KMS-11 (cell line): ENCODE data around the gene PLN.

Experiments
- H2AFZ ChIP-seq: fragments of 200-600 bp; sonication (generic); 2 replicates; pipeline ENCODE4 v1.6.1; 2016; ENCODE audit warnings: antibody characterized with exemption, mixed run types, low read depth
- H3K27ac ChIP-seq: fragments of 200-600 bp; sonication (generic); 2 replicates; pipeline ENCODE4 v1.6.1; 2016; ENCODE audit warnings: mild to moderate bottlenecking, mixed run types
- H3K27me3 ChIP-seq: fragments of 200-600 bp; sonication (generic); 2 replicates; pipeline ENCODE4 v1.6.1; 2017; ENCODE audit warnings: mild to moderate bottlenecking, low read depth, mixed run types, moderate library complexity; ENCODE audit not compliant: insufficient read depth
- H3K36me3 ChIP-seq: fragments of 200-600 bp; sonication (generic); 2 replicates; pipeline ENCODE4 v1.6.1; 2017; ENCODE audit warnings: mild to moderate bottlenecking, mixed run types; ENCODE audit not compliant: insufficient read depth
- H3K4me1 ChIP-seq: fragments of 200-600 bp; sonication (generic); 2 replicates; pipeline ENCODE4 v1.6.1; 2016; ENCODE audit warnings: mild to moderate bottlenecking, low read depth, mixed run types; ENCODE audit not compliant: poor library complexity, severe bottlenecking
- H3K4me2 ChIP-seq: fragments of 200-600 bp; sonication (generic); 2 replicates; pipeline ENCODE4 v1.7.0; 2016; ENCODE audit warnings: mild to moderate bottlenecking, mixed run types
- H3K4me3 ChIP-seq: fragments of 200-600 bp; sonication (generic); IDR thresholded peaks from 2 replicates; pipeline ENCODE4 v1.6.1; 2017; ENCODE audit warnings: low read depth, low read length, mixed read lengths; ENCODE audit not compliant: insufficient read depth
- H3K79me2 ChIP-seq: fragments of 200-600 bp; sonication (generic); 2 replicates; pipeline ENCODE4 v1.6.1; 2016; ENCODE audit warnings: low read depth, mixed run types; ENCODE audit not compliant: insufficient read depth
- H3K9ac ChIP-seq: fragments of 200-600 bp; sonication (generic); 2 replicates; pipeline ENCODE4 v1.6.1; 2016; ENCODE audit warnings: mild to moderate bottlenecking, mixed run types
- H4K20me1 ChIP-seq: fragments of 200-600 bp; sonication (generic); 2 replicates; pipeline ENCODE4 v1.6.1; 2016; ENCODE audit warnings: mild to moderate bottlenecking, mixed run types; ENCODE audit not compliant: insufficient read depth
- TF ChIP-seq, protein P1 (sequence below): fragments of 200-600 bp; sonication (generic); conservative IDR thresholded peaks from 2 replicates; pipeline ENCODE4 v1.6.1; 2017; ENCODE audit warnings: low read depth, mild to moderate bottlenecking, antibody characterized with exemption, low read length, moderate library complexity, mixed read lengths

PLN gene

DNA sequence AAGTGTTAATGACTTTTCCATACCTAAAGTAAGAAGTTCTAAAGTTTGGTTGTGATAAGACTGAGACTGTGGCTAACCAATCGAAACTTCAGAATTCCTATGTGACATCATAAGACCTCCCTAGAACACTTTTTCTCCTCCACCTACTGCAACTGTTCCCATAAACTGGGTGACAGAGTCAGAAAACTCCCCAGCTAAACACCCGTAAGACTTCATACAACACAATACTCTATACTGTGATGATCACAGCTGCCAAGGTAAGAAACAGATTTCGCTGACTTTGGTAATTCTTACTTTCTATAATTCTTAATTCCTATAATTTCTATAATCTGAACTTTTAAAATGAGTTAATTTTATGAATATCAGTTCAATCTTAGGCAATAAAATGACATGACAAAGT lies at the start of gene PLN:
Gene PLN (plus strand): TSS at position 161 of the 400 bp plus-strand sequence. CDS start 10,626 bp downstream, outside the sequence.
- no peak within 1 kb of the TSS for H3K27ac ChIP-seq
- no peaks in the 10 kb centered on the region for H3K79me2 ChIP-seq
- H3K9ac ChIP-seq: no peak within 1 kb of the TSS
- H3K27me3 ChIP-seq: no peaks in the 10 kb centered on the region
- no peaks in the 10 kb centered on the region for H4K20me1 ChIP-seq
- TF ChIP-seq, protein P1, sequence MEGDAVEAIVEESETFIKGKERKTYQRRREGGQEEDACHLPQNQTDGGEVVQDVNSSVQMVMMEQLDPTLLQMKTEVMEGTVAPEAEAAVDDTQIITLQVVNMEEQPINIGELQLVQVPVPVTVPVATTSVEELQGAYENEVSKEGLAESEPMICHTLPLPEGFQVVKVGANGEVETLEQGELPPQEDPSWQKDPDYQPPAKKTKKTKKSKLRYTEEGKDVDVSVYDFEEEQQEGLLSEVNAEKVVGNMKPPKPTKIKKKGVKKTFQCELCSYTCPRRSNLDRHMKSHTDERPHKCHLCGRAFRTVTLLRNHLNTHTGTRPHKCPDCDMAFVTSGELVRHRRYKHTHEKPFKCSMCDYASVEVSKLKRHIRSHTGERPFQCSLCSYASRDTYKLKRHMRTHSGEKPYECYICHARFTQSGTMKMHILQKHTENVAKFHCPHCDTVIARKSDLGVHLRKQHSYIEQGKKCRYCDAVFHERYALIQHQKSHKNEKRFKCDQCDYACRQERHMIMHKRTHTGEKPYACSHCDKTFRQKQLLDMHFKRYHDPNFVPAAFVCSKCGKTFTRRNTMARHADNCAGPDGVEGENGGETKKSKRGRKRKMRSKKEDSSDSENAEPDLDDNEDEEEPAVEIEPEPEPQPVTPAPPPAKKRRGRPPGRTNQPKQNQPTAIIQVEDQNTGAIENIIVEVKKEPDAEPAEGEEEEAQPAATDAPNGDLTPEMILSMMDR: no peak
- no peak within 1 kb of the TSS for H3K4me2 ChIP-seq
- no peak within 1 kb of the TSS for H3K4me3 ChIP-seq
- H2AFZ ChIP-seq: no peak within 1 kb of the TSS
- H3K4me1 ChIP-seq: no peaks in the 10 kb centered on the region
- H3K36me3 ChIP-seq: no peaks in the 10 kb centered on the region

DNA sequence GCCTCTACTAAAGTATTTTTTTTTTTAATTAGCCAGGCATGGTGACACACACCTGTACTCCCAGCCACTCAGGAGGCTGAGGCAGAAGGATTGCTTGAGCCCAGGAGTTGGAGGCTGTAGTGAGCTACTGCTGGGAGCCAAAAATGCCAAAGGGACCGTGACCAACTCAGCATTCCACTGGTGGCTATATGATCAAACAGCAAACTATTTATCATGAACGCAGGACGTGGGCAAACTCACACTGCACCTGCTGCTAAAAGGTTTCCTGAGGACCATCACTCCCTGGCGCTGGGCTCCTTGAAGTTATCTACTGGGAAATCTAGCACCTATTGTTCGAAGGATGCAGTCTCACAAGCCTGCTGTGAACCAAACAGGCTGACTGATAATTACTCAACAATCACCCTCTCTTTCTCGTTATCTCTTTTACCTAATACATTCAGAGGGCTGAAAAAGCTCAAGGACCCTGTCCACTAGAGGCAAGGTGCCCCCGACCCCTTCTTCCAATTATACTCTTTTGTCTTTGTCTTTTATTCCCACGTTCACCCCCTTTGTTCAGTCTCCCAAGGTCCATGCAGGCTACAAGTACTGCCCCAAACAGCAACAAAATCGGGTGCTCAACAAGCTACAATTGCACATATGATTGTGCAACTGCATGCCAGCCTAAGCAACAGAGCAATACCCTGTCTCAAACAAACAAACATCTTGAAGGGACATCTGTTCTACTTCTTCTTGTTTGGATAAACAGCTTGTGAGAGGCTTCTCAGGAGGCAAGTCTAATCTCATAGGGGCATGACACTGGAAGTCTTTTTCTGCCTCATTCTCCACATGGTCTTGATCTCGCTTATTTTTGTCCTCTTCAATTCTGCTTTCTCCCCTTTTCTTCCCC lies 47.7 kb upstream of the PLN start:
- Histone ChIP-seq H3K4me3 (no peak overlapping the region), H3K79me2 (no peaks in the 10 kb centered on the region), H3K4me1 (no peaks in the 10 kb centered on the region), H4K20me1 (no peaks in the 10 kb centered on the region), H3K36me3 (no peaks in the 10 kb centered on the region), H3K27ac (no peak overlapping the region), H3K27me3 (no peaks in the 10 kb centered on the region), H2AFZ (no peak overlapping the region), H3K9ac (no peak overlapping the region), H3K4me2 (no peak overlapping the region)
- TF ChIP-seq, protein P1: no peak

DNA sequence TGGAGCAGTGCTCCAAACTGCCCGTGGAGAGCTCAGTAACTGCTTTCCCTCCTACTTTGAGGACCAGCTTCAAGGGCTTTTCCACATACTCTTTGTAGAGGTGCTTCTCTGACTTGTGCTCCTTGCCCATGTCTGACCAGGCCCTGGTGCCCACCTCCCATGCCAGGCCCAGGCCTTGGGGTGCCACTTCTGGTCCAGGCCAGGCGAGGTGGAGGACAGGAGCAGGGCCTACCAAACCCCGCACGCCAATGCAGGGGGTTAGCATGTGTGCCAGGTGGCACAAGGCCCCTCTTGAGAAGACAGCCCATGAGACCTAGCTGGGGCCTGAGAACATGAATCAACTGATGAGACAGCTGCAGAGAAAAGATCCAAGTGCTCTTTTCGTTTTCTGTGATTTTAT lies 47.0 kb upstream of the PLN start:
- H3K4me3 ChIP-seq: no peak overlapping the region
- no peak overlapping the region for H3K27ac ChIP-seq
- no peaks in the 10 kb centered on the region for H4K20me1 ChIP-seq
- no peaks in the 10 kb centered on the region for H3K4me1 ChIP-seq
- H3K79me2 ChIP-seq: no peaks in the 10 kb centered on the region
- no peak overlapping the region for H3K4me2 ChIP-seq
- no peaks in the 10 kb centered on the region for H3K36me3 ChIP-seq
- no peak overlapping the region for H3K9ac ChIP-seq
- H3K27me3 ChIP-seq: no peaks in the 10 kb centered on the region
- TF ChIP-seq, protein P1: no peak
- H2AFZ ChIP-seq: no peak overlapping the region

DNA sequence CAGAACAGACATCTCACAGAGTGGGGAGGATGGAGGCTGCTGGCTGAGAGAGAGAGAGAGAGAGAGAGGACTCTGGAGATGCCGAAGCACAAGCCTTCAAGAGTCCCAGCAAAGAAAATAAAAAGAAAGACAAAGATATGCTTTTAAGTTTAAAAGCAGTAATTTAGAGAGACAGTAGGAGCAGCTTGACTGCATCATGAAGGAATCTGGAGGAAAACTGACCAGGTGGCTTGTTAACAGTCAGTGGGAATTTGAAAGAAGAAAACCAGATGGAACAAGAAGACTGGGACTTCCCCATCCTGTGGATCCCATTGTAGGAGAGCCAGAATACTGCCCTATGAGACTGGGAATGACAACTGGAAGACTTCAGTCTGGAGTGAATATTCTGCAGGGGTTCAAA lies 46.3 kb upstream of the PLN start:
- Histone ChIP-seq H3K4me2 (no peak overlapping the region), H4K20me1 (no peaks in the 10 kb centered on the region), H3K27ac (no peak overlapping the region), H3K4me3 (no peak overlapping the region), H3K4me1 (no peaks in the 10 kb centered on the region), H2AFZ (no peak overlapping the region), H3K9ac (no peak overlapping the region), H3K27me3 (no peaks in the 10 kb centered on the region), H3K79me2 (no peaks in the 10 kb centered on the region), H3K36me3 (no peaks in the 10 kb centered on the region)
- TF ChIP-seq, protein P1: no peak
